ENCODE results near the gene DEDD.

DEDD gene, protein sequence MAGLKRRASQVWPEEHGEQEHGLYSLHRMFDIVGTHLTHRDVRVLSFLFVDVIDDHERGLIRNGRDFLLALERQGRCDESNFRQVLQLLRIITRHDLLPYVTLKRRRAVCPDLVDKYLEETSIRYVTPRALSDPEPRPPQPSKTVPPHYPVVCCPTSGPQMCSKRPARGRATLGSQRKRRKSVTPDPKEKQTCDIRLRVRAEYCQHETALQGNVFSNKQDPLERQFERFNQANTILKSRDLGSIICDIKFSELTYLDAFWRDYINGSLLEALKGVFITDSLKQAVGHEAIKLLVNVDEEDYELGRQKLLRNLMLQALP

DNA sequence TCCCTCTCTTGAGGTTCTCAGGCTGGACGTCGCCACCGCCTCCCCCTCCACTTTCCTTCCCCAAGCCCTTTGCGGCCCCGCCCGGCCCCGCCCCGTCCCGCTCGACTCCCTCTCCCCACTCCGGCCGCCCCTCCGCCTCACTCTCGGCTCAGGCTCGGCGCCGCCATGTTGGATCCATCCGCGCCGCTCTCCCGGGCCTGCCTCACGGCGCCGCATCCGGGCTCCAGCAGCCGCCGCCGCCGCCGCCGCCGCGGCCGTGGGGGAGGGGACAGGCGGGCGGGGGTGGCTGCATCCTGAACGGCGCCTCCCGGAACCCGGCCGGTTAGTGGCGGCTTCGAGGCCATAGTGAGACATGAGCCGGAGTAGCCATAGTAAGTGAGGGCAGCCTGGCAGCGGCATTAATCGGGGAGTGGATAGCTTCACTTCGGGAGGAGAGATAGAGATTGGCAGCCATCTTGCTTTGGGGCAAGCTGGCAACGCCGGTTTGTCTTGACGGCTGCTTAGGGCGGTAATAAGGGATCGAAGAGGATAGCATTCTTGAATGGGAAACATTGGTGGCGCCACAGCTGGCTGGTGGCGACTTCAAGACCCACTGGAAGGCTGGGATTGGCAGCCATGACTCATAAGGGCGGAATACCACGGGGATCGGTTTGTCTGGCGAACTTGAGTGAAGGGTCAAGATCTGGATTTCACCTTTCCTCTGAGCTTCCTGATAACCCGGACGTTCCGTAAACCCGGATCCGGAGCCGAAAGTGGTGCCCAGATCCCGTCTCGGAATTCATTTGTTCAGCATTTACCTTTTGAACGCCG lies at the start of gene DEDD:
Gene DEDD, minus strand, starts transcription at position 258 of the 810 bp plus-strand sequence. CDS start 8,205 bp downstream, outside the sequence.
- peak within 1 kb of the TSS; percentile 81 for H3K4me3 ChIP-seq (ENCODE audit: low read depth, low read length)

DNA sequence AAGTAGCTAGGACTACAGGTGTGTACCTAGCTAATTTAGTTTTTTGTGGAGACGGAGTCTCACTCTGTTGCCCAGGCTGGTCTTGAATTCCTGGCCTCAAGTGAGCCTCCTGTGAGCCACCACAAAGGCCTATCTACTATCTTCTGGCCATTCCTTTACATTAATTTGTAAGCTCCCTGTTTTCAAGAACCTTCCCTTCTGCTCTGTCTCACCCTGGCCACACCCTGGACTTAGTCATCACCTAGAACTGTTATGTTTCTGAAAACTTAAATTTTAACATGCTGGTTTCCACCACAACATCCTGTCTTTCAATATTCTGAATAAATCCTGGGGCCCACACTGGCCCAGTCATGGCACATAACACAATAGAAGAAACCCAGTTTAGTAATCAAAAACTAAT lies 49.7 kb upstream of the DEDD start:
- H3K4me3 ChIP-seq (ENCODE audit: low read depth, low read length): no peak overlapping the region

DNA sequence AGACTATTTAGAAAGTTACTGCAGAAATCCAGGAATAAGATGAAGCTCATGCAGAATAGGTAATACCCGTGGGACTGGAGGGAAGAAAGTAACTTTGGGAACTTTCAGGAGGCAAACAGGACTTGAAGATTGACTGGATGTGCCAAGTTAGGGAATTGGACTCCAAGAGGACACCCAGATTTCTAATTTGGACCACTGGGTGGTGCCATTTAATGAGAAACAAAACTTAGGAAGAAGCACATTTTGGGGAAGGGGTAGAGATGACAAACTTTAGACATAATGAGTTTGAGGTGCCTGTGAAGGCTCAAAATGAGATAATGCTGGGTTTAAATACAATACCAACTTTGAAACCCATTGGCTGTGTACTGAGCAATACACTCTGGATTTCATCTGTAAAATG lies 48.2 kb upstream of the DEDD start:
- H3K4me3 ChIP-seq (ENCODE audit: low read depth, low read length): no peak overlapping the region

DNA sequence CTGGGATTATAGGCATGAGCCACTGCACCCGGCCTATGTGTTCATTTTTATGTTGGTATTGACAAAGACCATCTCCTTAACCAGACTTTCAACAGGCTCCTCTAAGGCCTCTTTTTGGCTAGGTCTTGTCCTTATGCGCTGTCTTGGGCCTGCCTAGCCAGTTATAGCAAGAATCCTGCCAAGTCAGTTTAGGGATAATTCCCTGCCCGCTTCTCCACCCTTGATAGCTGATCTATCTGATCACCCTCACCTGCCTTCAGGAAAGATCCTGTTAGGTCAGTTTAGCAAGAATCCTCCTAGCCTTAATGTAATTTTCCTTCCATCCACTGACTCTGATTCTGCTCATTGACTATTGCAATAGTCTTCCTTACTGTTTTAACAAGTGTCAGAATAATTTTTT lies 47.2 kb upstream of the DEDD start:
- no peak overlapping the region for H3K4me3 ChIP-seq (ENCODE audit: low read depth, low read length)

DNA sequence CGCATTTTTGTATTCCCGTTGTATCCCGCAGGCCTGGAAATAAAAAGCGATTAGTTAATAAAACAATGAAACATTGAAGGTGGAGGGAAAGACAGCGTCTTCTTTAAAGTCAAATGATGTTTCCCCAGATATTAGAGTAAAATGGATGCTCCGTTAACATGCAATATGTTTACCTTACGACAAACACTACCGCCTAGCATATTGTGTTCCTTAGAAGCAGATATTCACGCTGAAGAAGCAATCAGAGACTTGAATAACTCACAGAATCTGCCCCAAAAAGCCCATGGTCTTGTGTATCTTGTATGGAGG lies 45.4 kb upstream of the DEDD start:
- peak overlapping the region; percentile 91 for H3K4me3 ChIP-seq (ENCODE audit: low read depth, low read length)

DNA sequence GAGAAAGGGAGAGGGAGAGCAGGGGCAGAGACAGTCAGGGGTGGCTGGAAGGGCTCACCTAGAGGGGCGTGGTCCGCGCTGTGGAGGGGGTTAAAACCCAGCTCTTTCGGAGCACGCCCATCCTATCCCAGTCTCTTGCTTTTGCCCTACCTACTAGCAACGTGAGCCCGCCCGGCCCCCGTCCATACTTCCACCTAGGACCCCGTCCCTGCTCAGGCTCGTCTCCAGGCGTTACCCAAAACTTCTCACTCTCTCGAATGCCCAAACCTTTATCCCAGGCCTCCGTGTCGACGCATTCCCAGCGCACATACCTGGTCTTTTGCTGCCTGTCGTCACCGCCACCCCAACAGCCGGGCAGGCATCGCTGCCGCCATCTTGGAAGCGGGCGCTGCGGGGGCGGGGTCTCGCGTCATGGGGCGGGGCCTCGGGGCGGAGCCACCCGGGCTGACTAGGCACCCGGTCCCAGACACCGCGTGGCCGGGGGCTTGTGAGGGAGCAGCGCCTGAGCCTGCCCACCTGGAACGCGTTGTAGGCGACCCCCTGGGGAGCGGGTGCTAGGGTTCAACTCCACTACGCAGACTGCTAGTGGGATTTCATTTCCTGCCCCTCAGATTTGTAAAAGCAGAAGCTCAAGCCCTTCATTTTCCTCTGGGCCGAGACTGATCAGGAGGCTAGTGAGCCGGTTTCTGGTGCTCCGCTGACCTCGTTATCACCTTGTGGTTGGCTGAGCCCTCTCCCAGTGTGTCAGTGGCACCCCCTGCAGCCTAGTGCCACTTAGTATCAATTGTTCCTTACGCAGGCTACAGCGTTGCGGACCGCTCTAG lies 44.9 kb upstream of the DEDD start, which contains the start of gene B4GALT3:
Gene B4GALT3, minus strand, starts transcription at position 396 of the 824 bp plus-strand sequence. CDS start 1,447 bp downstream, outside the sequence.
- H3K4me3 ChIP-seq (ENCODE audit: low read depth, low read length): peak within 1 kb of the TSS; percentile 91

DNA sequence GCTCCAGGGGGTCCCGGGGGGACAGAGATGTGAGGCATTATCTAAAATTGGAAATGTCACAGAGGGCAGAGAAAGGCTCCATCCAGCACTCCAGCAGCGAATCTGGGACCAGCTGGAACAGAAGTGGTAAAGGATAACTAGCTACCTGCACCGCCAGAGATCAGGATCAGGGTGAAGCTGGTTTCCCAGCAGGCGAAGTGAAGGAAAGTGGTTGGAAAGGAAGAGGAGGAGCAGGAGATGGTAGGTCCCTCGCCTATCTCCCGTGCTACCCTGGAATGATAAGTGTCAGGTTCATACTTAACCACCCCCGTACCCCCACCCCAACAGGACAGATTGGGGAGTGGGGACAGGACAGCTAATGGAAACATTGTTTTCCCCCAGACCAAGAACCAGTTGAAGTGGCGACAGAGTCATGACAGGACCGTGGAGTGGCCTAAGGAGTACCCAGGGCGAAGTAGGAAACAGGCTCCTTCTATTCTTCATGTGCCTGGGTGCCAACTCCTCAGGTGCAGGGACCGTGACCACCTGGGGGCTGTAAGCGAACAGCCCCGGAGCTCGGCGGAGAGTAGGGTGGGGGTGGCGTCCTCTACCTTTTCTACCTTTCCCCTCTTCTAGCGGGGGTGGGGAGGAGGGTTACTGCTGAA lies 44.1 kb upstream of the DEDD start:
- H3K4me3 ChIP-seq (ENCODE audit: low read depth, low read length): peak overlapping the region; percentile 91

DNA sequence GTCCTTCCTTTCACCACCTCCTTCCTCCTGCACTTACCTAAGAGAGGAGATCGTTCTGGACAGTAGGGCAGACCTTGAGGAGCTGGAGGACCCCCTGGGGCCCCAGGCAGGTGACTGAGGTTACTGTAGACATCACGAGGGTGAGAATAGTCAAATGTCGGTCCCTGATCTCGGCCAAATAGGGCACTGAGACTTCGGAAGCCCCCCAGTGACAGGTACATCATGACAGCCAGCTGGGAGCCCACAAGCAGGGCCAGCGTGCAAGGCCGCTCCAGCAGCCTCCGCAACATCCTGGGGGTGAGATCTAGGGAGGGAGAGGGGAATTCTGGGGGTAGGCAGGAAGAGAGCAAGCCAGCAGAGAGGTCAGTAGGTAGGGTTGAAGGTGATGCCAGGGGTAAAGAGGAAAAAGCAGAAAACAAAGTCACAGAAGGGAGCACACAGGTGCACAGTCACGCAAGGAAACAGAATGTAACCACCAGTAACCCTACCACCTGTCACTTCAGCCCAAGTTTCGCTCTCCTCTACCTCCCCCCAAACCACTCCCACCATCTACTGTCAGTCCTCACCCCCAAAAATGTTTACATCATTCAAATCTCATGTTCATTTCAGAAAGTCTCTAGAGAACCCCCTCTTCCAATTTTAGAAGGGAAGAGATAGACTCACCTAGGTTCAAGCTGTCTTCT lies 43.4 kb upstream of the DEDD start:
- H3K4me3 ChIP-seq (ENCODE audit: low read depth, low read length): no peak overlapping the region

DNA sequence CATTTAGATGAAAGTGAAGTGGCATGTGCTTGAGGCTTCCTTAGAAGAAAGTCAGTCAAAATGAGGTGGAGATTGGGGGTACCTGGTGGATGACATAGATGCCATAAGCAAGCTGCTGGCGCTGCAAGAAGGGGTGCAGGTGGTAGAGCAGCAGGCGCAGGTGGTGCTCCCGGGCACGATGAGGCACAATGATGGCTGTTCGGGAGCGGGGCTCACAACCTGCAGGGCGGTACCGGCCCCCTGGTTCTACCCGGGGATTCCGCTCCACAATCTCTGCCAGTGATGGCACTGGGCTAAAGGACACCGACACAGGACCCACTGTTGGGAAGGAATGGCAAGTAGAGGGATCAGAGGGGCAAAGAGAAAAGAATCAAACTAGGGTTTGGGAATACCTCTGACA lies 42.4 kb upstream of the DEDD start:
- no peak overlapping the region for H3K4me3 ChIP-seq (ENCODE audit: low read depth, low read length)

DNA sequence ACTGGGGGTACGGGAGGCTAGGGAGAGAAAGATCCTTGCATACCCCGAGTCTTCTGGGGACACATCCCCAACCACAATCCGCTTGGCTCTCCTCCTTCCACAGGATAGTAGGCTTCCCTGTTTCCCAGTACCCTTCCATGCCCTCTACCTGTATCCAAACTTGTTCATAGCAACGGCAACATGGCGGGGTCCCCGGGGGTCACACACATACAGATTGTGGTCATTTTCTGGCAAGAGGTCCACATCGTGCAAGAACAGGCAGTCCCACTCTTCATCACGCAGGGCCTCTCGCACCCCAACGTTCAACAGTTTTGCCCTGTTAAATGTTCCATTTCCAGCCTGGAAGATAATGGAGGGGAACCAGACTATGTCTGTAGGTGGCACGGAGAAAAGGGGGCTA lies 41.2 kb upstream of the DEDD start:
- no peak overlapping the region for H3K4me3 ChIP-seq (ENCODE audit: low read depth, low read length)

DNA sequence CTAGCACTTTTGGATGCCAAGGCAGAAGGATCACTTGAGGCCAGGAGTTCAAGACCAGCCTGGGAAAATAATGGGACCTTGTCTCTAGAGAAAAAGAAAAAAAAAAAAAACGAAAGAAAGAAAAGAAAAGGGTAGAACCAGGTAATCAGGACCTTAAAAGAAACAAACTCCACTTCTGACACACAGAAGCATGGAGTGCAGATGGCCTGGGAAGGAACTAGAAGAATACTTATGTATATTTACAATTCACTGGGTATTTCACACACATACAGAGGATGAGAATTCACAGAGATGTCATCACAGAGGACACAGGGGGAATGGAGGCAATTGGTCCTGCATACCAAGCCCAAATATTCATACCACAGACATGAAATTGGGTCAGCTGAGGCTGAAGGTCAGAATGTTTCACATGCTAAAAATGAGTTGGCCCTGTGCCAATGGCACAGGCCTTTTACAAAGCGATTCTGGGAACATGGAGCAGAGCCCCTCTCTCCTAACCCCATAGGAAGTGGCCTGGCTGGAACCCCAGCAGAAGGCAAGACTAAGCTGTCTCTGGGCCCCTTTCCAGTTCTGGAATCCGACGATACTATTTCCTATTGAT lies 40.4 kb upstream of the DEDD start:
- no peak overlapping the region for H3K4me3 ChIP-seq (ENCODE audit: low read depth, low read length)

DNA sequence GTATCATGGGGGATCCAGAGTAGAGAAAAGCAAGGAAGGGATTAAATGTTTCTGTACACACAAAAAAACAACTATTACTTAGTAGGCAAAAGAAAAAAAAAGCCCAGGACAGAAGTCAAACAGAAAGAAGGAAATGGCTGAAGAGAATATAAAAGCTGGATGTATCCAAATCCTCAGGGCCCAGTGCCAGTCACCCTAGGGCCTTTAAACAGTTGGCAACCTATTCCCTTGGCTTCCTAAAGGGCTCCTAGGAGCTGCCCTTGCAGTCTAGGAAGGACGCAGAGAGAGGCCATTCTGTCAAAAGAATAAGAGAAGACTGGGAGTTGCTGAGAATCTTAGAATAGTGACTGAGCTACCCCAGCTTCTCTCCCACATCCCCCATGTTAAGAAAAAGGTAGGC lies 39.9 kb upstream of the DEDD start:
- no peak overlapping the region for H3K4me3 ChIP-seq (ENCODE audit: low read depth, low read length)

DNA sequence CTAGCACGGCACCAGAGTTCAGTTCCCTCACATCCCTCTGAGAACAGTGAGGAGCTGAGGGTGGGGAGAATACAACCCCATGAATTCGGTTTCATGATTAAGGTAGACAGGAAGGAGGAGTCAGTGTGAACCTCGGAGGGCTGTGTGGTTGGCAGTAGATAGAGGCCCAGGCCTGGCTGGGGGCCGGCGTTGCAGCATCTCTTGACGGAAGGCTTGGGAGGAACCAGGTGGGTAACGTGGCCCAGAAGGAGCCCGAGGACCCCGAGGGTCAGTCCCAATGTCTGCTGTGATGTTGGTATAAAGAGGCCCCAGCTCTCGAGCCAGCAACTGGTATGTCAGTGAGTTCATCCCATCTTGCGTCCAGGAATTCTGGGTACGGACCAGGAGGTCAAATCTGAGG lies 39.2 kb upstream of the DEDD start:
- H3K4me3 ChIP-seq (ENCODE audit: low read depth, low read length): no peak overlapping the region

DNA sequence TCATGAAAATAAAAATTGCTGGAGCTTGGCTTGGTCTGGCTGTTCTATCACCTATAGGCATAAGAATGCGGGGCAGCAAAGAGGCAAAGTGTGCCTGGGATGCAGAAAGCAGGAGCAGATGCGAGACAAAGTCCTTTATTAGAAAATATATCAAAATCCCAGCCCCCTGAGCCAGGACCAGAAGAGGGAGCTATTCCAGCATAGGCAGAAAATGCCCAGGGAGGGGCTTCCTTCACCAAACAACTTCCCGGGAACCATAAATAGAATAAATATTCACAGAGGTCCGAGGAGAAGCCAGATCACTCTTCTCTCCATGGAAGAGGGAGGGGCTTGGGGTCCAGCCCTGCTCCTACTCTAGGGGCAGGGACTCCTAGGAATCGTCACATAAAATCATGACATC lies 38.7 kb upstream of the DEDD start:
- no peak overlapping the region for H3K4me3 ChIP-seq (ENCODE audit: low read depth, low read length)

DNA sequence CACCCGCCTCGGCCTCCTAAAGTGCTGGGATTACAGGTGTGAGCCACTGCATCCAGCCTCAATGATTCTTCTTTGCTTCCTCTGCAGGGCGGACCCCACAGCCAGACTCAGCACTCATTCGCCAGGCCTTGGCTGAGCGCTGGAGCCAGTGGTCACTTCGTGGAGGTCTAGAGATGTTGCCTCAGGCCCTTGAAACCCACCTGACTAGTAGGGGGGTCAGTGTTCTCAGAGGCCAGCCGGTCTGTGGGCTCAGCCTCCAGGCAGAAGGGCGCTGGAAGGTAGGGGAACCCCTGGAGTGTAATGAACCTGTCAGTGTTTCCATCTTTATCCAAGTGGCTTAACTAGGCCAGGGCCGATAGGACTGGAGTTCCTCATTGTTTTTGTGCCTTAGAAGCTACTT lies 36.4 kb upstream of the DEDD start:
- H3K4me3 ChIP-seq (ENCODE audit: low read depth, low read length): no peak overlapping the region

DNA sequence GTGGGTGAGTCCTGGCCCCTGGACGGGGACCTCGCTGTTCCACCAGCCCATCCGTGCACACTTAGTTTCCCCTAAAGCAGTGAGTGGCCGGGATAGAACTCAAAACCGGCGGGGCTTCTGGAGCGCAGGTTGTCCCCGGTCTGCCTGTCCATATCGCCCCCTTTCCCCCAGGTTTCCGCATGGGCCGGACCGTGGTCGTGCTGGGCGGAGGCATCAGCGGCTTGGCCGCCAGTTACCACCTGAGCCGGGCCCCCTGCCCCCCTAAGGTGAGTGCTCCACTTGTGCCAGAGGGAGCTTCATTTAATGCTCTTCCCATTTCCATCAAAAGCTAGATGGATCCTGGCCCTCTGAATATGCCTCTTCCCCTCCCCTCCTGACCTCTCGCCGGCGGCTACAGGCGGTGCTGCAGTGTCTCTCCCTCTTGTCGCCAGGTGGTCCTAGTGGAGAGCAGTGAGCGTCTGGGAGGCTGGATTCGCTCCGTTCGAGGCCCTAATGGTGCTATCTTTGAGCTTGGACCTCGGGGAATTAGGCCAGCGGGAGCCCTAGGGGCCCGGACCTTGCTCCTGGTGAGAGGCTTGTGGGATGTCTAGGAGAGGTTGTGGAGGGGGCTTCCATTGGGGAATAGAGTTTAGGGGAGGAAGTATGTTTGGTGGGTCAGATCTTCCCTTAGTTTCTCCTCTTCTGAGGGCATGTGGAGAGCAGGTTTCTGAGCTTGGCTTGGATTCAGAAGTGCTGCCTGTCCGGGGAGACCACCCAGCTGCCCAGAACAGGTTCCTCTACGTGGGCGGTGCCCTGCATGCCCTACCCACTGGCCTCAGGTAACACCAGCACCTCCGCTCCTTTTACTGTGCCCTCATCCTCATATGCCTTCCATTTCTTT lies 34.4 kb upstream of the DEDD start:
- peak overlapping the region; percentile 85 for H3K4me3 ChIP-seq (ENCODE audit: low read depth, low read length)

DNA sequence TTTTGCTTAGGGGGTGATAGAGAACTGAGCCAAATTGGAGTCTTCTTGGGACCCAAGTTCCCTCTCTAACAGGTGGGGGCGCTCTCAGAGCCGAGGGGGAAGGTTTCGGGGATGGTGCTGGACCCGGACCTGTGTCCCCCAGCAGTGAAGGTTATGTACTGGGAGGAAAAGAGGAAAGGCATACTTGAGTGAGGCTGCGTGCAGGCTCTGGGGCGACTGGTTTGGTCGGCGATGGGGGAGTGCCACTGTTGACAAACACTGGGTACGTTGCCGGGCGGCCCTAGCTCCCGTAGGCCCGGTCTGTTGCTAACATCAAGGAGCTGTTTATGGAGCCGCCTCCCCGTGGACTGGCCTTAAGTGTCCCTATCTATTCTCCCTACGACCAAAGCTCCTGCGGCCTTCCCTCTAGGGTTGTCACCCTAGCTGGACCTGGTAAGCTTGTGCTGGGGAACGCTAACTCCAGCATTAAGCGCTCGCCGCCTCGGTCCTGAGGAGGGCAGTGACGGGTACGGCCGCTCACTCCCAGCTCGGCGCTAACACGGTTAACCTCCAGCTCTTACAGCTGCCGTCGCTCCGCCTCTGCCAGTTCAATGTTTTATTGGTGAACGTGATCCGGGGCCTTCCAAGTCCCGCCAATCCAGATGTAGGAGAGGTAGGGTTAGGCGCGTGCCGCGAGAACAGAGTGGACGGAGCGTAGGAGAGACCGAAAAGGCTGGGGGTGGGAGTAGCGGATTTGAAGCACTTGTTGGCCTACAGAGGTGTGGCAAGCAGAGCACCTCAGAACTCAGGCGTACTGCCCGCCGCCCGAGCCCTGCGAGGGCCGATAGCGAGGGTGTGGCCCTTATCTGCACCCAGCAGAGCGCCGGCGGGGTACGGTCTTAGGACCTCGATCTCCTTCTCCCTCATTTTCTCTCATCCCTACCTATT lies 33.5 kb upstream of the DEDD start, which contains the start of gene PPOX:
Gene PPOX, plus strand, starts transcription at position 685 of the 927 bp plus-strand sequence. CDS start 422 bp downstream, outside the sequence.
- peak within 1 kb of the TSS; percentile 85 for H3K4me3 ChIP-seq (ENCODE audit: low read depth, low read length)

Data from iPS-11a (cell line).